HG03520 (cell line): ENCODE data around the gene CSTPP1.

Experiments
- ATAC-seq: cut with Tn5 transposase; IDR thresholded peaks from one replicate; pipeline ENCODE4 v1.9.1; 2021; ENCODE audit warnings: mild to moderate bottlenecking, moderate library complexity; ENCODE audit not compliant: unreplicated experiment

CSTPP1 gene

DNA sequence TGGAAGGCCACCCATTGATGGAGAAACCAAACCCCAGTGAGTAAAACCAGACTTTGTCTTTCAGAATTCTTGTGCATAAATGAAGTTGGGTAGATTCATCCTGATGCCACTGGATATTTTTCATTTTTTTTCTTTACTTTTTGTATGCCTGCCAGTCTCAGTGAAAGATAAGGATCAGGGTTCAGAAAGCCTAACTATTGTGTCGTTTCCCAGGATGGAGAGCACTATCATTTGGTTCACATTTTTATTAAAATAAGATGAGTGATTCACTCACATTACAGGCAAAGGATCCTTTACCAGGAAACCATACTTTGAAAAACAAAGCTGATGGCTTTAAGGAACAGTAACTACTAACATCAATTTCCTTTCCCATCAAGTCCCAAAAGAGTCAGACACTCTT is 188.1 kb downstream of the CSTPP1 start:
- ATAC-seq: no peak

DNA sequence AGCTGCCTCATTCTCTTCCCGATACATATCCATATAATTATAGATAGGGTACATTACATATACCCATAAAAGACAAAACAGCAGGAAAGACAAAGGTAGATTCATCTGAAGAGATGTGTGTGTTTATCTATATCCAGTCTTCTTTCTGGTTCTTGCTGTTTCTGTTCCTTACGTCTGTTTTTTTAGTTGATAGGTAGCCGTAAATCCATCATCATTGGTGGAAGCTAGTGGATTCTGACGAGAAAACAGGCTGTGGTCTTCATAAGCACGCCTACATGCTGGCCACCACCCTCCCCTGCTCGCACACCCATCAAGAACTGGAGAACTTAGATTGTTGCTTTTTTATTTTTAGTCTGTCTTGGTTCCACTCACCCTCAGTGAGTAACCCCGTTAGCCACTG is 188.5 kb downstream of the CSTPP1 start:
- ATAC-seq: no peak

DNA sequence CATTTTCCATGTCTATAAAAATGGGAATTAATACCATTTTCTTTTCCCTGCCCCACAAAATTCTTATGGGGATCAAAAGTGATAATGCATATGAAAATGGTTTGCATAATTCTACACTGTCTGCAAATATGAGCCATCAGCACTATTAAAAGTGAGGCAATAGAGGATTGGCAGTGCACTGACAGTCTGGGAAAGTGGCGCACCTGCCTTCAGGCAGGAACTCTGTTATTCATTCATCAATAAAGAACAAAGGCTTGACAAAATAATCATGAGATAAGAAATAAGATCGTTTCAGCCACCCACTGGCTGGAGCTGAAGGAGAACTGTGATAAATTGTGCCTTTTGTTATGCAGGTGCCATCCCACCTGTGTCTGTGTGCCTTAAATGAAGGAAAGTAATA is 190.7 kb downstream of the CSTPP1 start:
- ATAC-seq: no peak

DNA sequence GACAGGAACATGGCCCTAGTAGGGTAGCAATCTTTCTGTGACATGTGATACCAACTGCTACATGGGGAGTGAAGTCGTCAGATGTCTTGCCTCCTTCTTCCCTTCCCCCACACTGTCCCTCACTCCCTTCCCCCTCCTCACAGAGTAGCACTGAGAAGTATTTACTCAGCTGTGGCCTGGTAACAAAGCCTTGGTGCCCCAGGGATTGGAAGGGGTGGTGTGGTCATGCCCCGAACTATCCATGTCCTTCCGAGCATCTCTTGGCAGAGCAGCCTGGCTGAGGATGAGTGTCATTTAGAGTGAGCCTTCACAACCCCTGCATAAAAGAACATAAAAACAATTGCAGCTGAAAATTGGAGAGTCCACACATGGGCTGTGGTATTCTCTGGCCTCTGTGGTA is 194.0 kb downstream of the CSTPP1 start:
- ATAC-seq: no peak

DNA sequence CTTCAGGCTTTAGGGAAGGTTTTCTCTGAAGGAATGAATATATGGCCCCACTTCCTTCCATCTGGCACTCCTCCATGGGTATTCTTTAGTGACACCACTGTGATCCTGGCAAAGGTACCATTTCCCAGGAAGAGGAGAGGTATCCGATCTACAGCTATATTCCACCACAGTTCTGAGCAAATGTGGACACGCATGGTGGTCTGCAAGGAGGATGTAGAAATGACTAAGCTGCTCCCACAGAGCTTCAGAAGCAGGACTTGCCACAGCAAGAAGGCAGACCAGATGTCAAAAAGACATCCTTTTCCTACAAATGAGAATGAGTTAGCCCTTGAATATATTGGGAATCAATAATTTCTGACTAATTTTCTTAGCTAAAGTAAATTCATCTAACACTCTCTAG is 194.6 kb downstream of the CSTPP1 start:
- no peak for ATAC-seq

DNA sequence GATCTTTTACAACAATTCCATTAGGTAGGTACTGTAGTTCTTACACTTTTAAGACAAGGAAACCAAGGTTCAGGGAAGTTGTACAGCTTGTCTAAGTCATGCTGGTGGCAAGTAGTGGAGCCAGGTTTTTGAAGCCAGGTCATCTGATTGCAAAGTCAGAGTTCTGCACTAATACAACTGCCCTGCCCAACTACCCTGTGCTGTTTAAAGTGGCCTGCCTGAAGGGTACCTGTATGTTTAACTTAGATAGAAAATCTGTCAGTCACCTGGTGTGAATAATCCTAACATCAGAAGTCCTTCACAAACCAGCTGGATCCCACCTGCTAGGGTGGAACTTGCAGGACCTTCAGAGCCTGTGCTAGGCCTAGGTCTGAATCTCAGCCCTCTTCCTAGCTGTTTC is 195.9 kb downstream of the CSTPP1 start:
- ATAC-seq: no peak

DNA sequence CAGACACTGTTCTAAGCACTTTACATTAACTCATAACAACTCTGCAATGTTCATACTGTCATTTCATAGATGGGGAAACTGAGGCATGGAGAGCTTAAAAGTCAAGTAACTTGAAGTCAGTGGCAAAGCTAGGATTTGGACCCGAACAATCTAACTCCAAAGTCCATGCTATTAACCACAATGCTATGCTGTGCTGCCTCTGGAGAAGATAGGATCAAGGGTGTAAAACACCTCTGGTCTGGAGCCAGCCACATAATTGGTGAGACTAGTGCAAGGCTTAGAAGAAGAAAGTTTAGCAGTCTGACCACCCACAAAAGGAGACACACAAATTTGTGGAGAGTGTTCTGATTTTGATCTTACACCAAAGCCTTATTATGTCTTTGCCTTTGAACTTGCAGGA is 196.4 kb downstream of the CSTPP1 start:
- no peak for ATAC-seq

DNA sequence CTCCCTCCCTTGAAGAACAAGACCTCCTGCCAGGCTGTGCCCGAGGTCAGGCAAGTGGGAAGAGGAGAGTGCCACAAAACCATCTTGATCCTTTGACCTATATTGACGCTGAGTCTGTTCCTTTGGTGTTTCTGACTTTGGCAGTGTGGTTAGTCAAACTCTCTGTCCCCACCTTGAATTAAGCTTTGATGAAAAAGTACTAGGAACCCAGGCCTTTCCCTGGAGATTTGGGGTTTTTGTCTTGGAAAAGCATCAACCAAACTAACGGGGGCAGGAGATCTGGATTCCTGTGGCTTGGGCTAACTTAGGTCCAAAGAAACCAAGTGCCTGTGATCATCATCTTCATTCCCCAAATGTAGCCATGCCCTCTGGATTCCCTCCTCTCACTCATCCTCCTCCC is 199.8 kb downstream of the CSTPP1 start:
- no peak for ATAC-seq

DNA sequence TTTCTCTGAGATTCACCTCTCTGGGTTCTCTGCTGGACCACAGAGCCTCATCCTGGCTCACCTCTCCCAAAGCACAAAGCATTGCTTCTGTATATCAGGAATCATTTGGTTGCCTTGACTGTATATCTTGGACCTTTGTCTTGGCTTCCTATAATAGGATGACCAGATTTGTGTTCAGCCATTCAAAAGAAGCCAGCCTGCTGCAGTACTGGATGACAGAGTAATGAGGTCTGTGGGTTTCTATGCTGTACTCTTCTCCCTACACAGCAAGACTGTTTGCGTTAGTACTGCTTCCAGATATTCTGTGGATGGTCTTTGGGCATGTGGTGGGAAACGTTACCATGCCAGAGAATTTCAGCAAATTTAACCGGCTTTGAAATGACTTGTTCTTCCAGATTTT is 200.4 kb downstream of the CSTPP1 start:
- no peak for ATAC-seq

DNA sequence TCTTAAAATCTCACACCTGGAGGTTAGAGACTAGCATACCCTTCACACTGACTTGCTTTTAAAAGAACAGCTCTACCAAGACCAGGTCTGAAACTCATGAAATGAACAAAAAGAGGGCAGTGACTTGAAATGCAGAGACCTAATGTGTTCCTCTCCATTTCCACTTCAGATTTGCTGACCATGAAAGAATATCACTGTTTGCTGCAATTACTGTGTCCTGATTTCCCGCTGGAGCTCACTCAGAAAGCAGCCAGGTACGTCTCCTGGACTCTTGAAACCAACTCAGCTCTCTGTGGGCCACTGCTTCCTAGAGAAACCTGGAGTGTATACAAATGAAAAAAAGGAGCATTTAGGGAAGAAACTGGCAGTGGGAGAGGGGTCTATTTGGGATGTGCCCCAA is 200.9 kb downstream of the CSTPP1 start:
- no peak for ATAC-seq

DNA sequence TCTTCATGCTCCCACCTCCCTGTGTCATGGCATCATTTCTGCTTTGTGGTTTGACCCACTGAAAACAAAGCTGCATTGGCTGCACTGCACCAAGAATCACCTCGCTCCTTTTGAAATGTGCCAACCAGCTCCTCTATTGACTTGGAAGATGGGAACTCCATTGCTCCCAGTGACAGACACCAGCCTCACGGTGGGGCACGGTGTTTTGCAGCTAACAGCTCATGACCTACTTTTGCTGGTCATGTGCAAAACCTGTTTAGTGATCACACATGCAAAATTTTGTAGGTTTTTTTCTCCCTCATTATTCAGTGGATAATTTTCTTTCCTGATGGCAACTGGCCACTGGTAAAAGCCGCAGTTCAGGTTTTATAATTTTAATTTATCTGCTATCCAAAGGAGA is 203.3 kb downstream of the CSTPP1 start:
- no peak for ATAC-seq

DNA sequence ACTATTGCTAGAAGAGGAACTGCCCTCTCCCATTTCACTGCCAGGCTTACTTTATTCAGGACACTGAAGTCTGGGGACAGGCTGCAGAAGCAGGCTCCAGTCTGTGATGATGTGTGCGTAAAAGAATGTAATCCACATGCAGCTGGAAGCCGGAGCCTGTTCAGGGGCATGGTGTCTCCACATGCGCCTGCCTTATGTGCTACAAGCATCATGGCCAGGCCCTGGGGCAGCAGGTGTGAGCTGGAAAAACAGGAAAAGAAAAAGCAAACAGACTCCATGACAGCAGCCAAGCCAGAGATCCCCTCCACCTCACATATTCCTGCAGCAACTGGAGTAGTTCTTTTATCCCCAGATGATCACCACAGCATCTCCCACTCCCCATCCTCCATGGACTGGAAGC is 206.8 kb downstream of the CSTPP1 start:
- ATAC-seq: no peak

DNA sequence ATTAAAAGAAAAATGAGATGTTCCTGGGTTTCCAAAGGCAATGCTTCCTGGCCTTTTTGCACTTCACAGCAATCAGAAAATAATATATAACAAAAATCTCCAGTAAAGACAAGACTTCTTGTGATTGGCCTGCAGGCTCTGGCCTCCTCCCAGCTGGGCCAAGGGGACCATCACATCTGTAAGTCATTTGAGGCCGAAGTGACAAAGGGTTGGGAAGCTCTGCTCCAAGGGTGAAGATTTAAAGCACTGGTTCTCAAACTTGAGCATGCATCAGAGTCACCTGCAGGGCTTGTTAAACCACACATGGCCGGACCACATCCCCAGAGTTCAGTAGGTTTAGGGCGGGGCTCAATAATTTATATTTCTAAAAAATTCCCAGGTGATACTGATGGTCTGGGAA is 208.0 kb downstream of the CSTPP1 start:
- ATAC-seq: no peak

DNA sequence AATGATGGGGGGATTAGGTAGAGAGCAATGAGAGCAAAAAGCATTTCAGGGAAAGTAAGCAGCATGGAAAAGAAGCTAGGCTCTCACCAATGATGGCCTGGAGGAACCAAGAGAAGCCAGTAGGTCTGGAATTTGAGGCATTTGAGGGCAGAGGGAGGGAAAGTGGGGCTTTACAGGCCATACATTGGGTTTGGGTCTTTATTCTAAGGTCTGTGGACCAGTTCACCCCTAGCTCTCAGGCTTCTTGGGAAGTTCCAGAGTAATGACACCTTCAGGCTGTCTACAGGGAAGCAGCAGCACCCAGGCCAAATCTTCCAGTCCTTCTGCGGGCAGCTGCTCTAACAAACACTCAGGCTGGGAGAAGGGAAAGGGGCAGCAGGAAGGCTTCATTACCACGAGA is 210.7 kb downstream of the CSTPP1 start:
- no peak for ATAC-seq

DNA sequence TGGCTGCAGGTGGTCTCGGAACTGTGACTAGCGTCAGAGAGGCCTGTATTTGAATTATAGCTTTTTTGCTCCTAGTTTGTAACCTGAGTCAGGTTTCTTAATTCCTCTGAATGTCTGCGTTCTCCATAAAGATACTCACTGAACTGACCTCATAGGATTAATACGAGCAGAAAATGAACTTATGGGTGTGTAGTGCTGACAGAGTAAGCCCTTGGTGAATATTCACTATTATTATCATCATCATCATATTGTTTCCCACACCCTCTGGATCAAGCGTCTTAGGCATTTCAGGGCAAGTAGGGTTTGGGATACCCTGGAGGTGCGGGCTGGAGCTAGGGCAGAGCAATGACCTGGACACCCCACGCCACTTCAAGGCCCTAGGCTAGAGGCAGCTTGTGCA is 211.1 kb downstream of the CSTPP1 start:
- ATAC-seq: no peak

DNA sequence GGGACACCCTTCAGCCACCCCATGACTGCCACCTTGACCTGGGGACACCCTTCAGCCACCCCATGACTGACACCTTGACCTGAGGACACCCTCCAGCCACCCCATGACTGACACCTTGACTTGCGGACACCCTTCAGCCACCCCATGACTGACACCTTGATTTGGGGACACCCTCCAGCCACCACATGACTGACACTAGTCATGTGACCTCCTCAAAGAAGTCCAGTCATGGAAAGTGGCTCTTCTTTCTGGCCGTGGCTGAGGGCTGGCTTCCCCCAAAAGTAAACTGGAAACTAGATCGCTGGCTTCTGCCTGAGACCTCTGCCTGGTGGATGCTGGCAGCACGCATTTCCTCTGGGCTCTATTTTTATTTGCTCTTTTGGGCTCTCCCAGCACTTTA is 211.7 kb downstream of the CSTPP1 start:
- no peak for ATAC-seq

DNA sequence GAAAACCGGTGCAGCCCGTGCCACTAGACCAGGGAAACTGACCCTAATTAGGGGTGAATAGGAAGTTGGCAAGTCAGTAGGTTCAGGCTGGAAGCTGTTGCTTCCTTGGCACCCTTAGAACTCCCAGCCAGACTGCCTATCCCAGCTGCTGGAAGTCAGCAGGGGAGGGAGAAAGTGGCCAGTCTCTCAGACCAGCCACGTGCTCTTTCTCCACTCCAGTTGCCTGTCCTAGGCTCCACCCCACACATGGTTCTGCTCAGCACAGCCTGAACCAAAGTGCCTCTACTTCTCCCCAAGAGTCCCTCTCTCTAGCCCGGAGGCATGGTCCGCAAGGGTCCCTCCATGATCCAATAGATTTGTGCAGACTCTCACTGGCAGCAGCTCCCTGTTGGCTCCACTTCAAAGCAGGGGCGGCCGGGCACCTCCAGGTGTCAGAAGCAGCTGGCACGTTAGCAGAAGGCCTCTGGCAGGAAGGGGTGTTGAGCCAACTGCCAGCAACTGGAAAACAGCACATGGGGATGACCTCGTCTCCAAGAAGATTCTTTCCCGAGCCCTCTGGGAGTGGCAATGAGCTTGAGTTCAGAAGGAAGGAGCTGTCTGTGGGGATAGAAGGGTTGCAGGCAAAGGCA is 212.5 kb downstream of the CSTPP1 start:
- no peak for ATAC-seq

DNA sequence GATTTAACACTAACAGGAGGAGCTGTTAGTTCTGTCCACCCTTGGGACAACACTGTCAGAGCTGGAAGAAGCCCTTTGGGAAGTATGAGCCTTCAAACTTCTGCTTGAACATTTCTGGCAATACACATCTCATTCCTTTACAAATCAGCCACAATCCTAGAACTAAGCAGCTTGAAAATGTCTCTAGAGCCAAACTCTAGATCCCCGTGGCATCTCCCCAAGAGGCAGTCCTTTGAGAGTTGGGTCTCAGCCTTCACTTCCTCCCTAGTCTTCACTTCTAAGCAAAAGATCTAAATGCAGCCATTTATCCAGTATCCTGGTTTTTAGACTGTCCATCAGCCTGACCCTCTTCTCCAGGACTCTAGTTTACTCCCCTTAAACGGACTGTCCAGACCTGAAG is 213.2 kb downstream of the CSTPP1 start:
- ATAC-seq: no peak

DNA sequence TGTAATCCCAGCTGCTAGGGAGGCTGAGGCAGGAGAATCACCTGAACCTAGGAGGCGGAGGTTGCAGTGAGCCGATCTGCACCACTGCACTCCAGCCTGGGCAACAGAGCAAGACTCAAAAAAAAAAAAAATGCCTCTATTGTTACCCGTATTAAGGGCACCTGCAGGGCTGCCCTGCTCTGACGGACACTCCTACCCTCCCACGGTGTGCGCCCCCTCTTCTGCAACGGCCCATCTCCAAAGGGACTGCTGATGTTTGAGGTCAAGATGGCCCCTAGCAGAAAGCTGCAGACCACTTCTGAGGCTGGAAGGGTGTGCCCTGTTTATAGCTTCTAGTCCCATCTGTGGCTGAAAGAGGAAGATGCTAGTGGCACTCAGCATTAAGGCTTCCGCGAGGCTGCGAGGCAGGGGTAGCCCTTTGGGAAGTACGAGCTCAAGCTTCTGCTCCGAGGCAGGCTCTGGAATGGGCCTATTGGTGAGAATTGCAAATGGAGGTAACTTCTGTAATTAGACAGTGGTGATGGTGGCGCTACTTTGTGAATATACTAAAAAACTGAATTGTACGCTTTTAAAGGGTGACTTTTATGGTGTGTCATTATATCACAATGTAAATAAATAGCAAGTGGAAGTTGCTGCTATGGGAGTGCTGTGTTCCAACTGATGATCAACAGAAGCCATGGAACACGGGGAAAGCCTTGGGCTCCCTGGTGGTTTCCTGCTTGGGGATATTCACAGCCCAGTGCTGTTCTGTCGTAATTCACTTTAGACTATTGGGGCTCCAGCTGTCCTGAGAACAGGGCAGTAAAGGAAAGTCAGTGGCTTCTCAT is 215.8 kb downstream of the CSTPP1 start:
- ATAC-seq: no peak

DNA sequence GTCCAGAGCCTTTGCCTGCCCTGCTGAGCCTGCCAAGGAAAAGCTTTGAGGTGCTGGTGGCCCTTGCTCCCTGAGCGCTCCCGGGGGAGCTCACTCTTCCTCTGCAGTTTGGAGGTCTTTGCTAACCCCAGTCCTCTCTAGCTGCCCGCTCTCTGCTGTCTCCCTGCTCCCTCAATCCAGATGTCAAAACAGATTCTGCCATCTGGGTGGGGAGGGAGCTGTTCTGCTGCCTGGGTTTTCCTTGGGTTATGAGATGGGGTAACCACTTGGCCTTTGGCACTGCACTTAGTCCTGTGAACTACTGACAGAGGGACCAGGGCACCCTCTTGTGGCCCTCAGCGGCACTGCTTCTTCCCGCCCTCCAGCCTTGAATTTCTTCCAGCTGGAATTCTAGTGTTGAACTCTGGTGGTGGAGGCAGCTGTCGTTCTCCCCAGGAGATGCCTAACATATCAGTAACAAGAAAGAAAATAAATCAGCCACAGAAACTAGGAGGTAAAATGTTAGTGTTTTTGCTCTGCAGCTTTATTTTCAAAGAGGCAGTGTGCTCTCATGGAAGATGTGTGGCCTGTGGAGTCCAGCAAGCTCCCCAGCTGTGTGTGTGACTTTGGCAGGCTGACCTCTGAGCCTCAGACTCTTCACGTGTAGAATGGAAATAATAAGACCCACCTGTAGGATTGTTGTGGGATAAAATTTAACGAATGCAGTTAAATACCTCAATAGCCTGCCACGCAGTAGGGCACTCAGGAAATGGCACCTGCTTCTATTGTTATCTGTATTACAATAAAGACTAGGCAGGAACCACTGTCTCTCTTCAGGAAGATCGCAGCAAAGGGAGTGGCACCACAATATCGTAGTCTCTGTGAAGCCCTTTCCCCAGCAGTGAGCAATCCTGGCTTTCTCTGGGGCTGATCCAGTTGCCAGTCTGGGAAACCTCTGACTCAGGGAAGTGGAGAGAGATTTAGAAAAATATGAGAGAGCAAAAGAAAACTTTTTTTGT is 216.7 kb downstream of the CSTPP1 start:
- no peak for ATAC-seq
